Heart right ventricle (tissue), 16 donors: ENCODE results near the gene UBA7. TPM values are rescaled to one million over a fixed set of nuclear protein-coding genes. Genes with fewer than 3 reads are reported as not detected.

Experiments
- ATAC-seq, 8 donors: fragments of 200-7000 bp; cut with Tn5 transposase; one replicate each; pipeline ENCODE4 v1.9.1; 2020; ENCODE audit warnings: mild to moderate bottlenecking in 8 of 8, moderate library complexity in 8 of 8, moderate number of reproducible peaks in 1 of 8
- DNase-seq, 2 donors: peaks; one replicate each; pipeline ENCODE4 v3.0.0-alpha.2; 2020
- H3K27ac ChIP-seq, 10 donors: fragments of 200-600 bp; sonication (generic) in 2 of 10; one replicate each; pipeline versions ENCODE4 v1.5.0 to v1.8.0; 2020 to 2022; ENCODE audit warnings: mild to moderate bottlenecking in 3 of 10
- H3K27me3 ChIP-seq, 7 donors: fragments of 200-600 bp; one replicate each; pipeline ENCODE4 v1.8.0; 2021 to 2022; ENCODE audit warnings: mild to moderate bottlenecking in 2 of 7
- H3K36me3 ChIP-seq, 9 donors: fragments of 200-600 bp; sonication (generic) in 1 of 9; one replicate each; pipeline versions ENCODE4 v1.5.0 to v1.8.0; 2020 to 2022; ENCODE audit warnings: mild to moderate bottlenecking in 2 of 9
- H3K4me1 ChIP-seq, 9 donors: fragments of 200-600 bp; sonication (generic) in 1 of 9; one replicate each; pipeline versions ENCODE4 v1.5.0 to v1.8.0; 2020 to 2022; ENCODE audit warnings: mild to moderate bottlenecking in 4 of 9
- H3K4me3 ChIP-seq, 10 donors: fragments of 200-600 bp; sonication (generic) in 2 of 10; one replicate each; pipeline versions ENCODE4 v1.5.0 to v1.8.0; 2020 to 2022; ENCODE audit warnings: mild to moderate bottlenecking in 7 of 10, moderate library complexity in 2 of 10
- H3K9me3 ChIP-seq, 11 donors: fragments of 200-600 bp in 10 of 11; sonication (generic) in 2 of 11; one replicate each; pipeline versions ENCODE4 v1.5.0 to v1.8.0; 2013 to 2022; ENCODE audit warnings: mild to moderate bottlenecking in 2 of 11, control low read depth in 1 of 11, moderate library complexity in 1 of 11
- CTCF ChIP-seq, 9 donors: fragments of 200-600 bp; sonication (generic) in 2 of 9; IDR thresholded peaks; one replicate each; pipeline versions ENCODE4 v1.5.0 to v1.8.0; 2021 to 2022; ENCODE audit warnings: antibody characterized with exemption in 9 of 9, mild to moderate bottlenecking in 5 of 9, moderate library complexity in 1 of 9
- WGBS, 2 donors: extraction: QIAGEN DNeasy Blood & Tissue Kit; methylation state at CpG; one replicate each; pipeline ENCODE4 v1.1.7; 2013; ENCODE audit warnings: inconsistent platforms in 1 of 2; 5-methylcytosine and 5-hydroxymethylcytosine counted together
- intact Hi-C, 10 donors: fragments of 100-400 bp; cut with DNase I; formaldehyde crosslinking; loops; one replicate each; pipeline versions ENCODE4 v1.11.1 to v1.14.2; 2022
- polyA plus RNA-seq, 2 donors: library from polyadenylated mRNA; stranded (reverse); fragments of 200-250 nt; gene quantifications; one replicate each; pipeline ENCODE4 v1.2.3, GENCODE V29; 2013
- total RNA-seq, 10 donors: library from RNA; stranded (reverse); fragmentation: NEBNext Ultra II Directional in 3 of 10; extraction: Animal tissue kit (Norgen Biotek cat#: 25700) in 3 of 10; gene quantifications; one replicate each; pipeline versions ENCODE4 v1.2.1 to v1.2.4, GENCODE V29; 2021 to 2023
- donor health status: Arrhythmogenic right ventricular cardiomyopathy.
- donor health status: ischemic (EF 13 %, LVEDD 7.1; RV severe dilation, severe dysfunction).
- donor health status: healthy with polysubstance abuse.
- donor health status: DM: no; HTN: yes; CAD: no.
- donor health status: DM: no; HTN: no; CAD: no.
- donor health status: ischemic (EF 25% LVEDD 6.9; RV normal size, moderate dysfunction).
- donor health status: ischemic (EF 25% LVEDD 5.7; RV mildly dilated, moderate dysfunction).
- donor health status: healthy.
- donor health status: DM: yes; HTN: yes; CAD: no.
- donor health status: Ischemic cardiomyopathy.
- donor health status: ischemic (EF 35%, LVEDD 5.7; RV mildly dilated, moderate dysfunction).
- donor health status: nonischemic (EF 11% LVEDD 7.7; RV severe dilation, severe dysfunction).
- donor health status: DM: yes; HTN: yes; CAD: no.
- donor health status: PGD.
- donor health status: ischemic (EF 29% LVEDD 5.4; RV normal size, mild dysfunction).
- donor health status: nonischemic (EF 23%, LVEDD 6.1; RV moderate dilation, normal function).

UBA7 gene
- total and polyA plus RNA-seq, 12 donors = 12.0 to 57.6 (median 22.0) TPM

DNA sequence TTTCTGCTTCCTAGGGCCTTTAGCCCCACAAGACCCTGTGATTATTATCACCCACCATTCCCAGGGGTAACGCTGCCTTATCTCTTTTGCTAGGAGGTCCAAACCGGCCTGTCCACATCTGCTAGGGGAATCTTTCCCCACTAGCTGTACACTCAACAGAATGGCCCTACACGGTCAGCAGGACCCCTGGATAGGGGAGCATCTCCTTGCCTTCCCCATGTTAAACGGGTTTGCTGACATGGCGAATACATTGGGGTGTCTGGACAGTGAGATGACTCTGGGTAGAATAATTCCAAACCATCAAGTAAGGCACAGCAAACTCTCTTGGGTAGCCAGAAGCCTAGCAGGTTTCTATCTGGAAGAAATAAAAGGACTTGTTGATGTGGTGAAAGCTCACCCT lies 41.9 kb upstream of the UBA7 start:
- no peak for DNase-seq
- ATAC-seq = no peak
- Histone ChIP-seq H3K4me3 (peak overlapping the region in 8 of 10 donors; percentile 47 to 81 (median 68)), H3K4me1 (peaks cover 3 to 16% (median 14%) of the 10 kb centered on the region in 9 donors), H3K36me3 (no peaks in the 10 kb centered on the region), H3K27me3 (no peaks in the 10 kb centered on the region), H3K9me3 (no peaks in the 10 kb centered on the region), H3K27ac (no peak overlapping the region)
- 41 to 54% methylated on average over 5 of the region's 5 CpGs for WGBS, 2 donors
- TF ChIP-seq CTCF (IDR thresholded peaks at IDR 0.05) = no peak
- intact Hi-C loops = loop anchor here in 4 of 10 donors (5.0 to 10.0 kb wide), 2 partner anchors 47 to 49 kb away; partner anchors contain the start of gene MST1R (in 4 of the 4)

DNA sequence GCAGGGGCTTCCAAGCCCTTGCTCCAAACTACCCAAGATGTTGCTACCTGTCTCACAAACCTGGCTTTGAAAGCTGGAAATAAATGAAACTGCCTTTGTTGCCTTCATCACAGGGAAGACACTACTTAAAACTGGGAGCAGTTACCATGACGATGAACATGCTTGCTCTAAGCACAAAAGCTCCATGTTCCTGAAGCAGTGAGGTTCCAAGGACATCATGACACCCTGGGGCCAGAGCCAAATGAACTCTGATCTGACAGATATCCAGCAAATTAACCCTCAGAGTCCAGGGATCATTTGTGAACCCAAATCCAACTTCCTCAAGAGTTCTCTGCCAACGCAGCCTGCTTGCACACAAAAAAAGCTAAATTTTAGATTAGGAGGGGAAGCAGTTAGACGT lies 31.9 kb upstream of the UBA7 start:
- Histone ChIP-seq H3K27ac (no peak overlapping the region), H3K36me3 (peaks cover 0 to 18% (median 0%) of the 10 kb centered on the region in 9 donors), H3K27me3 (no peaks in the 10 kb centered on the region), H3K4me1 (peaks cover 0 to 19% (median 9%) of the 10 kb centered on the region in 9 donors), H3K9me3 (no peaks in the 10 kb centered on the region), H3K4me3 (no peak overlapping the region)
- no peak for ATAC-seq
- DNase-seq = no peak
- intact Hi-C loops = loop anchor here in 4 of 10 donors (10.0 kb wide), 2 partner anchors 59 to 141 kb away; partner anchors contain the start of gene MST1R (in 3 of the 4)
- 77 to 85% methylated on average over 3 of the region's 3 CpGs for WGBS, 2 donors
- no peak for TF ChIP-seq CTCF (IDR thresholded peaks at IDR 0.05)

GRCh38 chr3:49844464-49845183 lies 30.9 kb upstream of the UBA7 start:
- DNase-seq (no peak), ATAC-seq (no peak)
- 86 to 92% methylated on average over 5 of the region's 5 CpGs for WGBS, 2 donors
- peaks cover 5 to 29% (median 19%) of the 10 kb centered on the region in 9 donors for H3K4me1 ChIP-seq
- TF ChIP-seq CTCF (IDR thresholded peaks at IDR 0.05) = no peak
- H3K4me3 ChIP-seq = no peak overlapping the region
- H3K27ac ChIP-seq = no peak overlapping the region
- H3K9me3 ChIP-seq = no peaks in the 10 kb centered on the region
- intact Hi-C loops = loop anchor here in 8 of 10 donors (5.0 to 10.0 kb wide), 6 partner anchors 42 to 142 kb away; partner anchors contain the start of genes MST1R (in 4 of the 8) and INKA1 (in 1 of the 8)
- peaks cover 0 to 18% (median 0%) of the 10 kb centered on the region in 9 donors for H3K36me3 ChIP-seq
- no peaks in the 10 kb centered on the region for H3K27me3 ChIP-seq

DNA sequence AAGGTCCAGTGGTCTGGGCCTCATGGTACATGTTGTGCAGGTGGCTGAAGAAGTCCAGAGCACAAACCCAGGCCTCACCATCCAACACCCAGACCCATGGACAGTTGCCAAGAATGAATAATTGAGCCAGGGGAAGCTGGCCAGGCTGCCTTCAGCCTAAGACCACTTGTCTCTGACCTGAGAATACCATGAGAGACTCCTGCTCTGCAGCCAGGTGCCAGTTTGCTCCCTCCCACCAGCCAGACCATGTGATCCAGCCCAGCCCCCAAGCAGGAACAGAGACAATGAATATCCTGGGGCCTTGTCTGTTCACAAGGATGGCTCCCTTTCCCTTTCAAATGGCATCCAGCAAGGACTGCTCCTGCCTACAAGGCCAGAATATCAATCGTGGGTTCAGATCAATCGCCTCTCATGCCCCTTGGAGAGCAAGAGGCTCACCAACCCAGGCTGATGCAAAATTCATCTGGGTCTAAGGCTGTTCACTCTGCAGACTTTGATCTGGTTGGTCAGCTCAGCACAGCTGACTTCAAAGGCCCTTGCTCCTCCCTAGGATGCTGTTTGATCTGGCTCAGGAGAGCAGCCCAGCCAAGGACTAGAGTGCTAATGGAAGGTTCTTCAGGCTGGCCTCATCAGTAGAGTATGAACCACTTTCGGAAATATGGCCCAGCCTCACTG lies 29.2 kb upstream of the UBA7 start:
- Histone ChIP-seq H3K27me3 (no peaks in the 10 kb centered on the region), H3K9me3 (no peaks in the 10 kb centered on the region), H3K27ac (no peak overlapping the region), H3K4me1 (peaks cover 12 to 43% (median 28%) of the 10 kb centered on the region in 9 donors), H3K36me3 (peaks cover 0 to 18% (median 0%) of the 10 kb centered on the region in 9 donors), H3K4me3 (no peak overlapping the region)
- intact Hi-C loops = loop anchor here in 8 of 10 donors (5.0 to 10.0 kb wide), 6 partner anchors 41 to 141 kb away; partner anchors contain the start of genes MST1R (in 4 of the 8) and INKA1 (in 1 of the 8)
- WGBS, 2 donors = 96% methylated on average over 3 of the region's 3 CpGs
- ATAC-seq (no peak), DNase-seq (no peak)
- TF ChIP-seq CTCF (IDR thresholded peaks at IDR 0.05) = no peak
